ENCODE measurements around the gene PMM1. TPM values are rescaled to one million over a fixed set of nuclear protein-coding genes. Genes with fewer than 3 reads are reported as not detected.
"Not testable (repeated sequence)": the region's sequence is repeated elsewhere in the genome, so short reads cannot be mapped to it uniquely, and the experiment has no call there.

Gene PMM1
- total RNA-seq, 1 experiment from 2014 or later, result 8.9 TPM

GRCh38 chr22:41563051-41563711, 26.5 kb downstream of the PMM1 start:
- DNase-seq (ENCODE audit: low spot score), result peak; percentile 91

GRCh38 chr22:41562461-41562860, 27.2 kb downstream of the PMM1 start:
- DNase-seq (ENCODE audit: low spot score), result no peak

GRCh38 chr22:41561788-41562187, 27.9 kb downstream of the PMM1 start:
- DNase-seq (ENCODE audit: low spot score), result no peak

GRCh38 chr22:41561335-41561734, 28.3 kb downstream of the PMM1 start:
- DNase-seq (ENCODE audit: low spot score), result no peak

- no peak for DNase-seq (ENCODE audit: low spot score)
Measured at GRCh38 chr22:41560095-41560471, 29.6 kb downstream of the PMM1 start.

GRCh38 chr22:41558241-41558630, 31.4 kb downstream of the PMM1 start:
- DNase-seq (ENCODE audit: low spot score), result not testable (repeated sequence)

- peak; percentile 63 for DNase-seq (ENCODE audit: low spot score)
Measured at GRCh38 chr22:41557401-41558240, 32.0 kb downstream of the PMM1 start.

- no peak for DNase-seq (ENCODE audit: low spot score)
Measured at GRCh38 chr22:41556561-41556960, 33.1 kb downstream of the PMM1 start.

- no peak for DNase-seq (ENCODE audit: low spot score)
Measured at GRCh38 chr22:41555325-41555982, 34.2 kb downstream of the PMM1 start.

- no peak for DNase-seq (ENCODE audit: low spot score)
Measured at GRCh38 chr22:41551877-41552582, 37.6 kb downstream of the PMM1 start.

- no peak for DNase-seq (ENCODE audit: low spot score)
Measured at GRCh38 chr22:41550952-41551491, 38.6 kb downstream of the PMM1 start.

GRCh38 chr22:41548830-41549211, 40.8 kb downstream of the PMM1 start:
- no peak for DNase-seq (ENCODE audit: low spot score)

GRCh38 chr22:41544671-41545476, 44.8 kb downstream of the PMM1 start:
- no peak for DNase-seq (ENCODE audit: low spot score)

GRCh38 chr22:41543854-41544670, 45.6 kb downstream of the PMM1 start, which contains the start of gene POLR3H:
Gene POLR3H (minus strand): TSS chr22:41544470. CDS start chr22:41544101, 369 bp downstream.
- peak; percentile 87 for DNase-seq (ENCODE audit: low spot score)

GRCh38 chr22:41542224-41542623, 47.4 kb downstream of the PMM1 start:
- no peak for DNase-seq (ENCODE audit: low spot score)

- no peak for DNase-seq (ENCODE audit: low spot score)
Measured at GRCh38 chr22:41541484-41541883, 48.2 kb downstream of the PMM1 start.

- DNase-seq (ENCODE audit: low spot score), result no peak
Measured at GRCh38 chr22:41540365-41540764, 49.3 kb downstream of the PMM1 start.

- DNase-seq (ENCODE audit: low spot score), result no peak
Measured at GRCh38 chr22:41540006-41540315, 49.7 kb downstream of the PMM1 start.

- DNase-seq (ENCODE audit: low spot score), result no peak
Measured at GRCh38 chr22:41539146-41540005, 50.3 kb downstream of the PMM1 start.

Measured in A172 (cell line).